Fibroblast of mammary gland (primary cell): ENCODE results near the gene ADAMTS13.

ENCODE experiments used
- DNase-seq: peaks from one replicate; pipeline ENCODE4 v3.0.0-alpha.2; 2010; ENCODE audit warnings: low read depth
- H3K4me3 ChIP-seq: 2 replicates; pipeline ENCODE4 v1.5.1; 2011; ENCODE audit warnings: low read depth, mild to moderate bottlenecking, low read length, moderate library complexity; ENCODE audit not compliant: control insufficient read depth
- TF ChIP-seq, protein P1 (sequence below): conservative IDR thresholded peaks from 2 replicates; pipeline ENCODE4 v1.5.1; 2011; ENCODE audit warnings: low read depth, low read length, inconsistent platforms; ENCODE audit not compliant: control insufficient read depth, insufficient read depth

Gene ADAMTS13

DNA sequence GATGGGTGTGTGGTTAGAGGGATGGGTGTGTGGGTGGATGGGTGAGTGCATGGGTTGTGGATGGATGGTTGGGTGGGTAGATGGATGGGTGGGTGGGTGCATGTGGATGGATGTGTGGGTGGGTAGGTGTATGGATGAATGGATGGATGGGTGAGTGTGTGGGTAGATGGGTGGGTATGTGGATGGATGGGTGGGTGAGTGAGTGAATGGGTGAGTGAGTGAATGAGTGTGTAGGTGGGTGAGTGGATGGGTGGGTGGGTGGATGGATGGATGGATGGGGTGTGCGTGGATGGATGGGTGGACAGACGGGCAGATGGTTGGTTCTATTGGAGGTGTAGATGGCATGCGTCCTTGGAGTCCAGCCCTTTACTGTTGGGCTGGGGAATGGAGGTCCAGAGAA is 28.8 kb upstream of the ADAMTS13 start:
- H3K4me3 ChIP-seq, result no peak overlapping the region
- TF ChIP-seq, protein P1, sequence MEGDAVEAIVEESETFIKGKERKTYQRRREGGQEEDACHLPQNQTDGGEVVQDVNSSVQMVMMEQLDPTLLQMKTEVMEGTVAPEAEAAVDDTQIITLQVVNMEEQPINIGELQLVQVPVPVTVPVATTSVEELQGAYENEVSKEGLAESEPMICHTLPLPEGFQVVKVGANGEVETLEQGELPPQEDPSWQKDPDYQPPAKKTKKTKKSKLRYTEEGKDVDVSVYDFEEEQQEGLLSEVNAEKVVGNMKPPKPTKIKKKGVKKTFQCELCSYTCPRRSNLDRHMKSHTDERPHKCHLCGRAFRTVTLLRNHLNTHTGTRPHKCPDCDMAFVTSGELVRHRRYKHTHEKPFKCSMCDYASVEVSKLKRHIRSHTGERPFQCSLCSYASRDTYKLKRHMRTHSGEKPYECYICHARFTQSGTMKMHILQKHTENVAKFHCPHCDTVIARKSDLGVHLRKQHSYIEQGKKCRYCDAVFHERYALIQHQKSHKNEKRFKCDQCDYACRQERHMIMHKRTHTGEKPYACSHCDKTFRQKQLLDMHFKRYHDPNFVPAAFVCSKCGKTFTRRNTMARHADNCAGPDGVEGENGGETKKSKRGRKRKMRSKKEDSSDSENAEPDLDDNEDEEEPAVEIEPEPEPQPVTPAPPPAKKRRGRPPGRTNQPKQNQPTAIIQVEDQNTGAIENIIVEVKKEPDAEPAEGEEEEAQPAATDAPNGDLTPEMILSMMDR, result no peak
- DNase-seq, result no peak

DNA sequence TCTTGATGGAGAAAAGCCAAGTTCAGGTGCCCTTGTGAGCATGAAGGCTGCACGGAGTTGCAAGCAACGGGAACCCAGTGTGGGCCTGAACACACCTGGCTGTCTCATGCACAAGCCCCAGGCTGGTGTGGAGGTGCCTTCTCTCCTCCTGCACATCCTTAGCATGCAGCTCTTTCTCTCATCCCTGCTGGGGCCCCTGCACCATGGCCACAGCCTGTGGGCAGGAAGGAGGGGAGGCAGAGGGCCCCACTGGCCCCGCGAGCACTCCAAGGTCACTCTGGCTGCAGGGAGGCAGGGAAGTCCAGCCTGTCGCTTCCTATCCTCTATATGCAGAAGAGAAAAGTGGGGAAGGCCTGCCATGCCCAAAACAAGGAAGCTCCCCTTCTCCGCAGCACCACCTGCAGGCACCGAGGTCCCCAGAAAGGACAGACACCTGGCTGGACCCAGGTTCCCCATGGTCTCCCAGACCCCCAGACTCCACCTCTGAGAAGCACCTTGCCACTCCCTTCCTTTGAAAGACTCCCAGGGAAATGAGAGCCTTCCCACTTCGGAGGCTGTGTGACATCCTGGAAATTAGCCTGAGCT is 27.4 kb upstream of the ADAMTS13 start:
- TF ChIP-seq, protein P1, result no peak
- no peak for DNase-seq

DNA sequence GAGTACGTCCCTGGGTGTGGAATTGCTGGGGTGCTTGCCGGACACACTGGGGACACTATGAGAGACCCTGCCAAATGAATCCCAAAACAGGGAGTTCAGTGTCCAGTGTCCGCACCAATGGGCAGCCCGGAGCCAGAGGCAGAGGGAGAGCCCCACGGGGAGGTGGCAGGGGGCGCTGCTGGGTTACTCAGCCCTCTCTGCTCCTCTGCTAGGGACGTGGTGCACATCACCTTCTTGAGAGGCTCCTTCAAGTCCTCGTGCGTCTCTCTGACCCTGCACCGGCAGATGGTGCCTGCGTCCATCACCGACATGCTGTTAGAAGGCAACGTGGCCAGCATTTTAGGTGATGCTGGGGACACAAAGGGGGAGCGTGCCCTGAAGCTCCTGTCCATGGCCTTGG is 25.2 kb upstream of the ADAMTS13 start:
- peak; percentile 28 for DNase-seq
- H3K4me3 ChIP-seq, result no peak overlapping the region
- TF ChIP-seq, protein P1, result peak; percentile 33

More for the DNA sequence above, 27.4 kb upstream of the ADAMTS13 start:
- H3K4me3 ChIP-seq, result no peak overlapping the region

DNA sequence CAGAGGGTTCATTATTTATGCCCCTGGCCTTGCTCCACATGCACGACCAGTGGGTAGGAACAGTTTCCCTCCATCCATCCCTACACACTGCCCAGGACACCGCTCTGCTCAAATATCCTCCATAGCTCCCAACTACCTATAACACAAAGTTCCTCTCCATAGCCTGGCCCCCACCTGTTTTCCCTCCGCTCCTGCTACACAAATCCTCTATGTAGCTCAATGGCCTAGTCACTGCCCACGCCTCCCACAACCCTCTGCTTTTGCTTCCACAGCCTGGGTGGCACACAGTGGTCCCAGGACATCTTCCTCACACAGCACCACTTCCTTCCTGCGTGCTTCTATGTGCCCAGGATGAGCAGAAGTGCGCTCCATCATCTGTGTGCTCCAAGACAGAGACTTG is 24.8 kb upstream of the ADAMTS13 start:
- no peak overlapping the region for H3K4me3 ChIP-seq
- no peak for DNase-seq
- TF ChIP-seq, protein P1, result no peak

DNA sequence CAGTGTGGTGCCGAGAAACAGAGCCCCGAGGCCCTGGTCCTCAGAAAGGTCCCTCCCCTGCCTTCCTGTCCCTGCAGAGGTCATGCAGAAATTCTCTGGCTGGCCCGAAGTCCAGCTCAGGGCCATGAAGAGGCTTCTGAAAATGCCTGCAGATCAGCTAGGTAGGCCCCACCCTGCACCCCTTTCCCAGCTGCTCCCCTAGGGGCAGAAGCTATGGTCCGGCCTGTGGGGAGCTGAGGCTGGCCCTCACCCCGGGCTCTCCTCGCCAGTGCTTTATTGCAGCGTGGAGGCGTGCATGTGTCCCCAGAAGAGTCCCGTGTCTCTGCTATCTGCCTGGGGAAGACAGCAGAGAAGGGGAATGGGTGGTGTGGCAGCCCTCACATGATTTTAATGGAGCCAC is 24.3 kb upstream of the ADAMTS13 start:
- TF ChIP-seq, protein P1, result no peak
- no peak for DNase-seq
- H3K4me3 ChIP-seq, result no peak overlapping the region

DNA sequence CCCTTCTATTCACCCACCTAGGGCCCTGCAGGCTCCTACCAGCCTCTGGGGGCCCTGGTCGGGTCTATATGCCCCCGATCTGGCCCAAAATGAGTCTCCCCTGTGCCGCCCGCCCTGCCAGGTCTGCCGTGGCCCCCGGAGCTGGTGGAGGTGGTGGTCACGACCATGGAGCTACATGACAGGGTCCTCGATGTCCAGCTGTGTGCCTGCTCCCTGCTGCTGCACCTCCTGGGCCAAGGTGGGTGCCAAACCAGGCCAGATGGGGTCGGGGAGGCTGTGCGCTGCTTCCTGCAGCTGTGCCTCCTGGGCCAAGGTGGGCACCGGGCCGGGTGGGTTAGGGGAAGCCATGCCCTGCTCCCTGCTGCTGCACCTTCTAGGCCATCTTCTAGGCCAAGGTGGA is 21.9 kb upstream of the ADAMTS13 start:
- H3K4me3 ChIP-seq, result no peak overlapping the region
- TF ChIP-seq, protein P1, result no peak
- DNase-seq, result no peak

DNA sequence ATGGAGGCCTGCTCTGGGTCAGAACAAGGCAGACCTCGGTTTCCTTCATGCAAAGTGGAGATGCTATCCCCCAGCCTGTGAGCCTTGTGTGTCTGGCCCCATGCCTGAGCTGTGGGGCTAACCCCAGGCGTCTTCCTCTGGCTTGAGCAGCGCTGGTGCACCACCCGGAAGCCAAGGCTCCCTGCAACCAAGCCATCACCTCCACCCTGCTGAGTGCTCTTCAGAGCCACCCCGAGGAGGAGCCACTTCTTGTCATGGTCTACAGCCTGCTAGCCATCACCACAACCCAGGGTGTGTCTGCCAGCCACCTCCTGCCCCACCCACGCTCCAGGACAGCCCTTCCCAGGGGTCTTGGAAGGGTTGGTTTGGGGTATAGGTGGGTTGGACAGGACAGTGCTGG is 20.6 kb upstream of the ADAMTS13 start:
- TF ChIP-seq, protein P1, result no peak
- no peak overlapping the region for H3K4me3 ChIP-seq
- DNase-seq, result no peak
